HepG2 (cell line): ENCODE measurements around the gene NGRN. TPM values are rescaled to one million over a fixed set of nuclear protein-coding genes. Genes with fewer than 3 reads are reported as not detected.
A peak's percentile ranks its signal among the peaks of the same experiment; 100 is the strongest.

Experiments
- ARID5B ChIP-seq: IDR thresholded peaks from 2 replicates; pipeline ENCODE4 v1.4.0; 2020; ENCODE audit warnings: mild to moderate bottlenecking, missing genetic modification reagents
- CHD4 ChIP-seq: fragments of 200-600 bp; sonication (generic); IDR thresholded peaks from 2 replicates; pipeline ENCODE4 v1.7.0; 2017; ENCODE audit warnings: mild to moderate bottlenecking, low read length, borderline replicate concordance
- DPF2 ChIP-seq: sonication (generic); formaldehyde crosslinking; IDR thresholded peaks from 2 replicates; pipeline ENCODE4 v1.4.0; 2020; ENCODE audit warnings: mild to moderate bottlenecking, low read depth, missing genetic modification reagents, borderline replicate concordance
- EED ChIP-seq: sonication (generic); formaldehyde crosslinking; IDR thresholded peaks from 2 replicates; pipeline ENCODE4 v1.5.0; 2020; ENCODE audit warnings: mild to moderate bottlenecking, missing genetic modification reagents
- HMGXB4 ChIP-seq, 2 experiments: sonication (generic) in 1 of 2; formaldehyde crosslinking in 1 of 2; IDR thresholded peaks; 2 replicates each; pipeline versions ENCODE4 v1.4.0 to v1.6.1; 2018 to 2020; ENCODE audit warnings: missing genetic modification reagents in 2 of 2, borderline replicate concordance in 1 of 2, low read depth in 1 of 2, mild to moderate bottlenecking in 1 of 2, missing biosample characterization in 1 of 2
- KAT2B ChIP-seq: fragments of 150-350 bp; IDR thresholded peaks from 2 replicates; pipeline ENCODE4 v1.6.1; 2014; ENCODE audit warnings: low read depth, low read length, borderline replicate concordance
- MTA1 ChIP-seq: sonication (generic); formaldehyde crosslinking; IDR thresholded peaks from 2 replicates; pipeline ENCODE4 v1.4.0; 2020; ENCODE audit warnings: missing genetic modification reagents, mild to moderate bottlenecking, borderline replicate concordance
- NR2F2 ChIP-seq: IDR thresholded peaks from 2 replicates; pipeline ENCODE4 v1.6.1; 2012; ENCODE audit warnings: low read depth, inconsistent platforms, borderline replicate concordance
- PHF21A ChIP-seq: sonication (generic); formaldehyde crosslinking; IDR thresholded peaks from 2 replicates; pipeline ENCODE4 v1.5.0; 2020; ENCODE audit warnings: mild to moderate bottlenecking, missing genetic modification reagents
- RBM22 ChIP-seq: fragments of 200-400 bp; formaldehyde crosslinking; optimal IDR thresholded peaks from 2 replicates; pipeline ENCODE3; 2017; ENCODE audit warnings: mild to moderate bottlenecking, low read length, moderate library complexity
- SRSF1 ChIP-seq: fragments of 200-400 bp; formaldehyde crosslinking; optimal IDR thresholded peaks from 2 replicates; pipeline ENCODE3; 2017; ENCODE audit warnings: mild to moderate bottlenecking, low read depth, low read length, moderate library complexity
- ZBTB33 ChIP-seq: sonication (generic); formaldehyde crosslinking; IDR thresholded peaks from 2 replicates; pipeline ENCODE4 v1.4.0; 2020; ENCODE audit warnings: missing genetic modification reagents
- ZNF253 ChIP-seq: sonication (generic); formaldehyde crosslinking; IDR thresholded peaks from 2 replicates; pipeline ENCODE4 v1.8.0; 2022; ENCODE audit warnings: mild to moderate bottlenecking, missing genetic modification reagents, borderline replicate concordance
- ZNF670 ChIP-seq: sonication (generic); formaldehyde crosslinking; IDR thresholded peaks from 2 replicates; pipeline ENCODE4 v1.8.0; 2022; ENCODE audit warnings: mild to moderate bottlenecking, missing genetic modification reagents, borderline replicate concordance
- ZNF780A ChIP-seq: sonication (generic); formaldehyde crosslinking; IDR thresholded peaks from 2 replicates; pipeline ENCODE4 v1.8.0; 2022; ENCODE audit warnings: mild to moderate bottlenecking, missing genetic modification reagents, moderate library complexity
- ZSCAN9 ChIP-seq: IDR thresholded peaks from 2 replicates; pipeline ENCODE4 v1.6.1; 2016; ENCODE audit warnings: borderline replicate concordance
- polyA plus RNA-seq, 8 experiments: library from polyadenylated mRNA; depleted of rRNA in 3 of 8; stranded (reverse) in 7 of 8; unstranded in 1 of 8; fragments of >200 nt; fragmentation: Illumina TruSeq in 4 of 8; extraction: Trizol in 4 of 8; gene quantifications; 2 replicates each; pipeline versions ENCODE4 v1.2.1 to v1.2.3, GENCODE V29; 2011 to 2016; ENCODE audit warnings: low read depth in 4 of 8, missing spikeins in 1 of 8, mixed read lengths in 1 of 8; ENCODE audit not compliant: insufficient read depth in 1 of 8
- total RNA-seq, 5 experiments: library from RNA; depleted of rRNA; stranded (reverse); fragments of >200 nt; fragmentation: Illumina TruSeq; extraction: Trizol; gene quantifications; 2 replicates each; pipeline ENCODE4 v1.2.3, GENCODE V29; 2016; ENCODE audit warnings: low read depth in 1 of 5
- TF ChIP-seq, protein P1 (sequence below): sonication (generic); formaldehyde crosslinking; IDR thresholded peaks from 2 replicates; pipeline ENCODE4 v1.8.0; 2022; ENCODE audit warnings: mild to moderate bottlenecking, missing genetic modification reagents; ENCODE audit not compliant: insufficient replicate concordance

The NGRN gene
- total and polyA plus RNA-seq, 2 of the 13 experiments (the other 11 are each of a cell fraction or from before 2014, with no cell fraction given) = 39.8 to 63.7 TPM

DNA sequence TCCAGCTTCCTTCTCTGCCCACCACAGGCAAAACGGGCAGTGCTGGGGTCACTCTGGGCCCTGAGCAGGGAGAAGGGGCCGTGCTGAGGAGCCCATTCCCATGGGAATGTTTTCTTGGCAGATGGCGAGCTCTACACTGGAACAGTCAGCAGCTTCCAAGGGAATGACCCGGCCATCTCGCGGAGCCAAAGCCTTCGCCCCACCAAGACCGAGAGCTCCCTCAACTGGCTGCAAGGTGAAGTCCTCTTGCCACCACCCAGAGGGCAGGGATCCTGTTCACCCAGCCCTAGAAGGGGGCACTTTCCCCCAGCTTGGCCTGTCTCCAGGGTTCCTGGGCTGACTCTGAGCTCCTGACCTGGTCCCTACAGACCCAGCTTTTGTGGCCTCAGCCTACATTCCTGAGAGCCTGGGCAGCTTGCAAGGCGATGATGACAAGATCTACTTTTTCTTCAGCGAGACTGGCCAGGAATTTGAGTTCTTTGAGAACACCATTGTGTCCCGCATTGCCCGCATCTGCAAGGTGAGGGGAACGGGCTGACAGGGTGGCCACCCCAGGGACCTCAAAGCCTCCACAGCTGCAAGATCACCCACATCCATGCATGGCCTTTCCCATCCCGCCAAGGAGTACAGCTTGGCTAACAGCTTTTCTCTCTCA is 44.1 kb upstream of the NGRN start (continued):
- TF ChIP-seq ARID5B (no peak), ZNF670 (no peak), ZSCAN9 (no peak), EED (CRISPR knock-in tag) (no peak), KAT2B (no peak), MTA1 (CRISPR knock-in tag) (no peak), DPF2 (CRISPR knock-in tag) (no peak), RBM22 (no peak), SRSF1 (no peak), HMGXB4 (CRISPR knock-in tag; IDR thresholded peaks at IDR 0.05; ENCODE audit: borderline replicate concordance in 1 of 2, low read depth in 1 of 2) (peak in 1 of 2 experiments; percentile 36; a peak in 1 of 4 replicates), ZNF253 (CRISPR knock-in tag) (no peak), ZNF780A (CRISPR knock-in tag) (no peak), NR2F2 (no peak), PHF21A (CRISPR knock-in tag) (no peak), CHD4 (no peak), ZBTB33 (CRISPR knock-in tag) (peak; percentile 86)
- TF ChIP-seq, protein P1, sequence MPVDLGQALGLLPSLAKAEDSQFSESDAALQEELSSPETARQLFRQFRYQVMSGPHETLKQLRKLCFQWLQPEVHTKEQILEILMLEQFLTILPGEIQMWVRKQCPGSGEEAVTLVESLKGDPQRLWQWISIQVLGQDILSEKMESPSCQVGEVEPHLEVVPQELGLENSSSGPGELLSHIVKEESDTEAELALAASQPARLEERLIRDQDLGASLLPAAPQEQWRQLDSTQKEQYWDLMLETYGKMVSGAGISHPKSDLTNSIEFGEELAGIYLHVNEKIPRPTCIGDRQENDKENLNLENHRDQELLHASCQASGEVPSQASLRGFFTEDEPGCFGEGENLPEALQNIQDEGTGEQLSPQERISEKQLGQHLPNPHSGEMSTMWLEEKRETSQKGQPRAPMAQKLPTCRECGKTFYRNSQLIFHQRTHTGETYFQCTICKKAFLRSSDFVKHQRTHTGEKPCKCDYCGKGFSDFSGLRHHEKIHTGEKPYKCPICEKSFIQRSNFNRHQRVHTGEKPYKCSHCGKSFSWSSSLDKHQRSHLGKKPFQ (CRISPR knock-in tag) = no peak
